Measurements from ENCODE around the gene RERE.

GRCh38 chr1:8516278-8516777, 301.1 kb downstream of the RERE start:
- TF ChIP-seq CTCF (conservative IDR thresholded peaks at IDR 0.05; ENCODE audit: low read length) (no peak), EZH2phosphoT487 (IDR thresholded peaks at IDR 0.05; ENCODE audit: borderline replicate concordance, low read depth, low read length) (no peak)

Data from OCI-LY7 (cell line).